Thymus (tissue), 11 donors: ENCODE data around the gene BGLAP. TPM values are rescaled to one million over a fixed set of nuclear protein-coding genes. Genes with fewer than 3 reads are reported as not detected.

Source experiments
- DNase-seq, 9 donors: peaks; one replicate each; pipeline ENCODE4 v3.0.0-alpha.2; 2013; ENCODE audit warnings: low spot score in 9 of 9, low read depth in 6 of 9, missing footprints in 1 of 9
- H3K27ac ChIP-seq, 2 donors: one replicate each; pipeline ENCODE4 v1.5.1; 2013; ENCODE audit warnings: control low read depth in 1 of 2, low read depth in 1 of 2, low read length in 1 of 2, mild to moderate bottlenecking in 1 of 2, moderate library complexity in 1 of 2
- H3K27me3 ChIP-seq, 2 donors: one replicate each; pipeline ENCODE4 v1.5.1; 2013; ENCODE audit warnings: low read length in 1 of 2; ENCODE audit not compliant: control insufficient read depth in 2 of 2, insufficient read depth in 1 of 2
- H3K36me3 ChIP-seq, 2 donors: one replicate each; pipeline ENCODE4 v1.5.1; 2013; ENCODE audit warnings: low read length in 1 of 2, mild to moderate bottlenecking in 1 of 2, moderate library complexity in 1 of 2; ENCODE audit not compliant: control insufficient read depth in 2 of 2, insufficient read depth in 2 of 2
- H3K4me1 ChIP-seq, 2 donors: one replicate each; pipeline ENCODE4 v1.5.1; 2013; ENCODE audit warnings: low read length in 2 of 2; ENCODE audit not compliant: control insufficient read depth in 2 of 2, insufficient read depth in 2 of 2
- H3K4me3 ChIP-seq, 2 donors: one replicate each; pipeline ENCODE4 v1.5.1; 2013; ENCODE audit warnings: low read length in 2 of 2, control low read depth in 1 of 2, mild to moderate bottlenecking in 1 of 2
- H3K9me3 ChIP-seq, 2 donors: one replicate each; pipeline ENCODE4 v1.5.1; 2013; ENCODE audit warnings: low read length in 1 of 2, mild to moderate bottlenecking in 1 of 2; ENCODE audit not compliant: control insufficient read depth in 2 of 2, insufficient read depth in 1 of 2
- WGBS: extraction: QIAGEN DNeasy Blood & Tissue Kit; methylation state at CpG from one replicate; pipeline ENCODE4 v1.1.7; 2013; 5-methylcytosine and 5-hydroxymethylcytosine counted together
- polyA plus RNA-seq: library from polyadenylated mRNA; stranded (reverse); fragments of 200-250 nt; gene quantifications from one replicate; pipeline ENCODE4 v1.2.3, GENCODE V29; 2013
- total RNA-seq: library from RNA; stranded (reverse); fragments of 120-200 nt; gene quantifications from one replicate; pipeline ENCODE4 v1.2.4, GENCODE V29; 2013
- donor health status: healthy.

The BGLAP gene
- total and polyA plus RNA-seq, 2 donors: 0.66 to 4.3 TPM

GRCh38 chr1:156279837-156280236 is 37.9 kb downstream of the BGLAP start:
- Histone ChIP-seq H3K27me3 (no peaks in the 10 kb centered on the region), H3K4me3 (no peak overlapping the region), H3K9me3 (no peaks in the 10 kb centered on the region), H3K36me3 (peaks cover 33 to 50% of the 10 kb centered on the region in 2 donors), H3K4me1 (peaks cover 14 to 25% of the 10 kb centered on the region in 2 donors), H3K27ac (no peak overlapping the region)
- DNase-seq: no peak
- 97% methylated on average over 3 of the region's 3 CpGs for WGBS

GRCh38 chr1:156281281-156281680 is 39.3 kb downstream of the BGLAP start:
- peak in 3 of 9 donors; percentile 14 to 42 (median 21) for DNase-seq
- H3K27ac ChIP-seq: peak overlapping the region in 1 of 2 donors; percentile 87
- H3K9me3 ChIP-seq: no peaks in the 10 kb centered on the region
- H3K4me3 ChIP-seq: peak overlapping the region in 1 of 2 donors; percentile 63
- no peaks in the 10 kb centered on the region for H3K27me3 ChIP-seq
- peaks cover 14 to 25% of the 10 kb centered on the region in 2 donors for H3K4me1 ChIP-seq
- WGBS: 59% methylated on average over 8 of the region's 8 CpGs
- peaks cover 34 to 48% of the 10 kb centered on the region in 2 donors for H3K36me3 ChIP-seq

- Histone ChIP-seq H3K27me3 (no peaks in the 10 kb centered on the region), H3K27ac (peak overlapping the region in 1 of 2 donors; percentile 87), H3K9me3 (no peaks in the 10 kb centered on the region), H3K36me3 (peaks cover 32 to 44% of the 10 kb centered on the region in 2 donors), H3K4me3 (peak overlapping the region; percentile 63 to 77), H3K4me1 (peaks cover 14 to 25% of the 10 kb centered on the region in 2 donors)
- DNase-seq: peak in 1 of 9 donors; percentile 20
- WGBS: 15% methylated on average over 22 of the region's 22 CpGs
Observed at GRCh38 chr1:156281693-156282478, 39.9 kb downstream of the BGLAP start.

- Histone ChIP-seq H3K9me3 (no peaks in the 10 kb centered on the region), H3K4me3 (peak within 1 kb of the TSS; percentile 63 to 77), H3K27ac (peak within 1 kb of the TSS; percentile 87 to 92), H3K27me3 (no peaks in the 10 kb centered on the region), H3K36me3 (peaks cover 25 to 40% of the 10 kb centered on the region in 2 donors), H3K4me1 (peaks cover 14 to 25% of the 10 kb centered on the region in 2 donors)
- under 1% methylated on average over 50 of the region's 50 CpGs for WGBS
- peak; percentile 92 to 99 (median 96) for DNase-seq
Observed at GRCh38 chr1:156282479-156283222, 40.7 kb downstream of the BGLAP start, which contains the start of gene SMG5. TSS of gene SMG5 (minus strand) at chr1:156282825. CDS start at chr1:156282680, 145 bp downstream.

GRCh38 chr1:156283521-156283920 is 41.5 kb downstream of the BGLAP start:
- Histone ChIP-seq H3K4me3 (peak overlapping the region; percentile 63 to 77), H3K9me3 (no peaks in the 10 kb centered on the region), H3K27ac (no peak overlapping the region), H3K36me3 (peaks cover 17 to 31% of the 10 kb centered on the region in 2 donors), H3K27me3 (no peaks in the 10 kb centered on the region), H3K4me1 (peaks cover 14 to 25% of the 10 kb centered on the region in 2 donors)
- 91% methylated on average over 1 of the region's 1 CpG for WGBS
- peak in 1 of 9 donors; percentile 4 for DNase-seq

- Histone ChIP-seq H3K27ac (peak within 1 kb of the TSS in 1 of 2 donors; percentile 50), H3K36me3 (peaks cover 11 to 25% of the 10 kb centered on the region in 2 donors), H3K4me3 (peak within 1 kb of the TSS; percentile 63 to 77), H3K4me1 (peaks cover 14 to 25% of the 10 kb centered on the region in 2 donors), H3K27me3 (no peaks in the 10 kb centered on the region), H3K9me3 (no peaks in the 10 kb centered on the region)
- 94% methylated on average over 7 of the region's 7 CpGs for WGBS
- DNase-seq: no peak
Observed at GRCh38 chr1:156284112-156284511, 42.1 kb downstream of the BGLAP start, which contains the start of gene TMEM79. TSS of gene TMEM79 (plus strand) at chr1:156284325. CDS start at chr1:156285227, 902 bp downstream.

- Histone ChIP-seq H3K9me3 (no peaks in the 10 kb centered on the region), H3K27me3 (no peaks in the 10 kb centered on the region), H3K27ac (no peak overlapping the region), H3K4me1 (peaks cover 14 to 25% of the 10 kb centered on the region in 2 donors), H3K4me3 (no peak overlapping the region), H3K36me3 (peaks cover 11 to 22% of the 10 kb centered on the region in 2 donors)
- WGBS: 94% methylated on average over 4 of the region's 4 CpGs
- DNase-seq: no peak
Observed at GRCh38 chr1:156284757-156285156, 42.8 kb downstream of the BGLAP start.

- no peaks in the 10 kb centered on the region for H3K27me3 ChIP-seq
- peaks cover 14 to 25% of the 10 kb centered on the region in 2 donors for H3K4me1 ChIP-seq
- H3K4me3 ChIP-seq: no peak overlapping the region
- H3K36me3 ChIP-seq: peaks cover 11 to 17% of the 10 kb centered on the region in 2 donors
- DNase-seq: no peak
- WGBS: 98% methylated on average over 21 of the region's 21 CpGs
- no peaks in the 10 kb centered on the region for H3K9me3 ChIP-seq
- no peak overlapping the region for H3K27ac ChIP-seq
Observed at GRCh38 chr1:156285437-156285836, 43.5 kb downstream of the BGLAP start.
